Neural crest cell (in vitro differentiated cells): ENCODE results near the gene ABLIM2. TPM values are rescaled to one million over a fixed set of nuclear protein-coding genes. Genes with fewer than 3 reads are reported as not detected.
A peak's percentile ranks its signal among the peaks of the same experiment; 100 is the strongest.

Experiments used
- DNase-seq: peaks from one replicate; pipeline ENCODE4 v3.0.0; 2021; ENCODE audit warnings: low read depth, mixed read lengths, low spot score
- H3K27ac Mint-ChIP-seq: one replicate; pipeline ENCODE4 v1.8.0; 2021; ENCODE audit warnings: mild to moderate bottlenecking, mixed read lengths; ENCODE audit not compliant: unreplicated experiment
- H3K27me3 Mint-ChIP-seq: 2 replicates; pipeline ENCODE4 v1.8.0; 2021; ENCODE audit warnings: low read depth, mild to moderate bottlenecking, mixed read lengths
- H3K36me3 Mint-ChIP-seq: 2 replicates; pipeline ENCODE4 v1.8.0; 2021; ENCODE audit warnings: low read depth, mild to moderate bottlenecking, mixed read lengths
- H3K4me1 Mint-ChIP-seq: 2 replicates; pipeline ENCODE4 v1.8.0; 2021; ENCODE audit warnings: mixed read lengths
- H3K4me3 Mint-ChIP-seq: one replicate; pipeline ENCODE4 v1.8.0; 2021; ENCODE audit warnings: mild to moderate bottlenecking, mixed read lengths
- H3K9me3 Mint-ChIP-seq: 2 replicates; pipeline ENCODE4 v1.8.0; 2021; ENCODE audit warnings: mixed read lengths
- CTCF ChIP-seq: fragments of 200-600 bp; sonication (generic); conservative IDR thresholded peaks from 2 replicates; pipeline ENCODE4 v1.5.0; 2021; ENCODE audit warnings: antibody characterized with exemption, mild to moderate bottlenecking
- total RNA-seq: library from RNA; stranded (reverse); gene quantifications from 2 replicates; pipeline ENCODE4 v1.2.1, GENCODE V29; 2021

The ABLIM2 gene
- total RNA-seq, 1 donor from 2014 or later: 3.8 TPM

GRCh38 chr4:8004066-8004465 is 154.5 kb downstream of the ABLIM2 start:
- Mint-ChIP-seq H3K27ac (no peak overlapping the region), H3K9me3 (no peaks in the 10 kb centered on the region), H3K4me1 (peaks cover 16% of the 10 kb centered on the region), H3K27me3 (no peaks in the 10 kb centered on the region), H3K4me3 (no peak overlapping the region), H3K36me3 (no peaks in the 10 kb centered on the region)
- no peak for DNase-seq
- TF ChIP-seq CTCF: no peak

- H3K27ac Mint-ChIP-seq: peak overlapping the region; percentile 20
- no peaks in the 10 kb centered on the region for H3K27me3 Mint-ChIP-seq
- TF ChIP-seq CTCF: no peak
Observed at GRCh38 chr4:8002525-8003309, 155.9 kb downstream of the ABLIM2 start.

GRCh38 chr4:8001564-8002355 is 156.9 kb downstream of the ABLIM2 start:
- Mint-ChIP-seq H3K4me1 (peaks cover 10% of the 10 kb centered on the region), H3K9me3 (no peaks in the 10 kb centered on the region), H3K27ac (peak overlapping the region; percentile 67), H3K27me3 (no peaks in the 10 kb centered on the region), H3K36me3 (no peaks in the 10 kb centered on the region), H3K4me3 (no peak overlapping the region)
- no peak for DNase-seq
- no peak for TF ChIP-seq CTCF

More at GRCh38 chr4:8002525-8003309, 155.9 kb downstream of the ABLIM2 start:
- Mint-ChIP-seq H3K9me3 (no peaks in the 10 kb centered on the region), H3K4me1 (peaks cover 10% of the 10 kb centered on the region), H3K4me3 (no peak overlapping the region), H3K36me3 (no peaks in the 10 kb centered on the region)
- DNase-seq: no peak

GRCh38 chr4:8000721-8001491 is 157.7 kb downstream of the ABLIM2 start:
- Mint-ChIP-seq H3K4me3 (no peak overlapping the region), H3K36me3 (no peaks in the 10 kb centered on the region)

More at GRCh38 chr4:8000721-8001491, 157.7 kb downstream of the ABLIM2 start:
- DNase-seq: no peak
- Mint-ChIP-seq H3K27ac (peak overlapping the region; percentile 67), H3K27me3 (no peaks in the 10 kb centered on the region), H3K9me3 (no peaks in the 10 kb centered on the region), H3K4me1 (peaks cover 10% of the 10 kb centered on the region)
- no peak for TF ChIP-seq CTCF
